Panc1 (cell line): ENCODE results near the gene SLC16A6. TPM values are rescaled to one million over a fixed set of nuclear protein-coding genes. Genes with fewer than 3 reads are reported as not detected.
"Not testable (repeated sequence)": the region's sequence is repeated elsewhere in the genome, so short reads cannot be mapped to it uniquely, and the experiment has no call there.

ENCODE experiments used
- ATAC-seq: fragments of 200-7000 bp; cut with Tn5 transposase; 2 replicates; pipeline ENCODE4 v1.9.1; 2020; ENCODE audit warnings: mild to moderate bottlenecking, moderate library complexity
- BruUV-seq: library from RNA; stranded (reverse); fragments of 400-500 nt; replicated peaks from 2 replicates; lab custom pipeline; 2021; lab: Mats Ljungman, UMichigan
- CTCF ChIA-PET: fragments of 300-600 bp; sonication (Branson Sonifier 250); formaldehyde crosslinking; loops from one replicate; lab custom pipeline; 2022; ENCODE audit warnings: antibody characterized with exemption; lab: Charles Lee
- POLR2A ChIA-PET: fragments of 300-600 bp; sonication (Branson Sonifier 250); formaldehyde crosslinking; loops from one replicate; lab custom pipeline; 2022; ENCODE audit warnings: antibody characterized with exemption; lab: Charles Lee
- DNase-seq: peaks from one replicate; pipeline ENCODE4 v3.0.0-alpha.2; 2010; ENCODE audit warnings: low read depth, low spot score
- H3K27ac ChIP-seq: 2 replicates; pipeline ENCODE4 v1.5.1; 2011; ENCODE audit warnings: mild to moderate bottlenecking, low read length, inconsistent platforms
- H3K27me3 ChIP-seq: fragments of 200-500 bp; sonication (Bioruptor generic); 2 replicates; pipeline ENCODE4 v1.6.0; 2014; ENCODE audit warnings: low read length, inconsistent platforms; ENCODE audit not compliant: control insufficient read depth, insufficient read depth
- H3K36me3 ChIP-seq: fragments of 200-500 bp; sonication (Bioruptor generic); 2 replicates; pipeline ENCODE4 v1.5.1; 2014; ENCODE audit warnings: inconsistent platforms, mild to moderate bottlenecking, low read length, moderate library complexity; ENCODE audit not compliant: control insufficient read depth, insufficient read depth
- H3K4me1 ChIP-seq: 2 replicates; pipeline ENCODE4 v1.5.1; 2011; ENCODE audit warnings: inconsistent platforms, mild to moderate bottlenecking, low read length, moderate library complexity; ENCODE audit not compliant: control insufficient read depth, insufficient read depth
- H3K4me3 ChIP-seq, 2 experiments: 2 replicates each; pipeline ENCODE4 v1.5.1; 2011 to 2012; ENCODE audit warnings: low read depth in 2 of 2, low read length in 2 of 2, mild to moderate bottlenecking in 2 of 2, inconsistent platforms in 1 of 2, moderate library complexity in 1 of 2
- H3K9me3 ChIP-seq: fragments of 200-500 bp; sonication (Bioruptor generic); 2 replicates; pipeline ENCODE4 v1.5.1; 2014; ENCODE audit warnings: low read depth, mild to moderate bottlenecking, inconsistent platforms, low read length, moderate library complexity; ENCODE audit not compliant: control insufficient read depth, insufficient read depth
- POLR2AphosphoS5 ChIP-seq: IDR thresholded peaks from 2 replicates; pipeline ENCODE4 v1.6.1; 2012; ENCODE audit warnings: mild to moderate bottlenecking, low read depth, low read length, moderate library complexity
- REST ChIP-seq, 2 experiments: IDR thresholded peaks; 2 replicates each; pipeline ENCODE4 v1.6.1; 2011 to 2012; ENCODE audit warnings: low read depth in 2 of 2, control low read depth in 1 of 2, low read length in 1 of 2, mild to moderate bottlenecking in 1 of 2, moderate library complexity in 1 of 2; ENCODE audit not compliant: insufficient read depth in 1 of 2
- SIN3A ChIP-seq: IDR thresholded peaks from 2 replicates; pipeline ENCODE4 v1.6.1; 2012; ENCODE audit warnings: low read depth, mild to moderate bottlenecking, low read length, moderate library complexity, borderline replicate concordance; ENCODE audit not compliant: insufficient read depth
- TCF7L2 ChIP-seq: IDR thresholded peaks from 2 replicates; pipeline ENCODE4 v1.6.1; 2011; ENCODE audit warnings: mild to moderate bottlenecking, low read depth, low read length, inconsistent platforms
- in situ Hi-C: cut with HindIII; loops from 2 replicates; pipeline ENCODE4 v1.10.0; 2016; ENCODE audit warnings: low sequenced_read_pairs, low pct_unique_long_range_greater_than_20kb
- intact Hi-C: fragments of 100-400 bp; cut with micrococcal nuclease; formaldehyde crosslinking; loops from one replicate; pipeline ENCODE4 v1.10.0; 2022; ENCODE audit not compliant: unreplicated experiment
- total RNA-seq: library from RNA; stranded (reverse); gene quantifications from one replicate; pipeline ENCODE4 v1.2.1, GENCODE V29; 2021; ENCODE audit not compliant: unreplicated experiment
- TF ChIP-seq, protein P1 (sequence below): fragments of 450-650 bp; IDR thresholded peaks from 2 replicates; pipeline ENCODE4 v1.5.1; 2017; ENCODE audit warnings: mild to moderate bottlenecking

SLC16A6 gene
- total RNA-seq, 1 experiment from 2014 or later, result 0.26 TPM

GRCh38 chr17:68229619-68230018, 61.3 kb downstream of the SLC16A6 start:
- TF ChIP-seq POLR2AphosphoS5 (no peak), REST (IDR thresholded peaks at IDR 0.05; ENCODE audit: insufficient read depth in 1 of 2, low read depth in 2 of 2, low read length in 1 of 2) (no peak)
- H3K4me3 ChIP-seq, result no peak overlapping the region
- H3K9me3 ChIP-seq, result no peaks in the 10 kb centered on the region
- DNase-seq (no peak), ATAC-seq (no peak)
- BruUV-seq, result no TSS peak
- no peaks in the 10 kb centered on the region for H3K27me3 ChIP-seq
- no peaks in the 10 kb centered on the region for H3K4me1 ChIP-seq
- ChIA-PET POLR2A (no interaction called here), CTCF (no interaction called here)
- intact Hi-C loops (no loop called here), in situ Hi-C loops (no loop called here)
- H3K36me3 ChIP-seq, result no peaks in the 10 kb centered on the region
- no peak overlapping the region for H3K27ac ChIP-seq

DNA sequence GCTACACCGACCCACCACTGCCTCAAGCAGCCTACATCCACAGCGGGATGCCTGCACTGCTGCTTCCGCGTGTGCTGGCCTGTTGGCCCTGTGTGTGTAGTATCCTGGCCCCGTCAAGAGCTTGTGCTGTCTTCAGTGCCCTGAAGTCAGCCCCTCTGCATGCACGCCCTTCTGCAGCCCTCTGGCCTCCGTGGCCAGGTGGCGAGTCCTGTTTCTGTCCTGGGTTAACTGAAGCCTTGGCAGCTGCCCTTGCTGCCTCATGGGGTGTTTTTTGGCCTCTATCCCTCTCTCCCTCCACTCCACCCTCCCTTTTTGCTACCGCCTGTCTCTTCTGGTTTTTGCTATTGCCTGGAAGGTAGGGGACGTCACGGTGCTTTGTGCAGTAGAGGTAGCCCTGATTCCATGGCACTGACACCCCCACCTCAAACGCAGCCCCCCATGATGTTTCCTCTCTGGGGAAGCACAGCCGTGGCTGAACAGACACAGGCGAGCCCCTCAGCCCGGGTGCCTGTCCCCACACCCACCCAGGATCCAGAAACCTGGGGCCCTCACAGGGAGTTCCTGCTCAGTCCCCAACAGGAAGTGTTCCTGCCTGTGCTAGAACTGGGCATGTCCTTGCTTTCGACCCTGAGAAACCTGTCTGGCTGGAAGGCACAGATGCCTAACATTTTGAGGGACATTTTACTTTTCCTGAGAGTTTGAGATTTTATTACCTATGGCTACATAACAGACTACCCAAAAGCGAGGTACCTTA, 61.9 kb downstream of the SLC16A6 start:
- Histone ChIP-seq H3K36me3 (no peaks in the 10 kb centered on the region), H3K27me3 (no peaks in the 10 kb centered on the region), H3K4me1 (no peaks in the 10 kb centered on the region), H3K27ac (no peak overlapping the region), H3K9me3 (no peaks in the 10 kb centered on the region), H3K4me3 (no peak overlapping the region)
- DNase-seq (no peak), ATAC-seq (no peak)
- TF ChIP-seq POLR2AphosphoS5, result no peak
- TF ChIP-seq TCF7L2, result no peak
- no peak for TF ChIP-seq REST (IDR thresholded peaks at IDR 0.05; ENCODE audit: insufficient read depth in 1 of 2, low read depth in 2 of 2, low read length in 1 of 2)
- TF ChIP-seq SIN3A, result no peak
- TF ChIP-seq, protein P1, sequence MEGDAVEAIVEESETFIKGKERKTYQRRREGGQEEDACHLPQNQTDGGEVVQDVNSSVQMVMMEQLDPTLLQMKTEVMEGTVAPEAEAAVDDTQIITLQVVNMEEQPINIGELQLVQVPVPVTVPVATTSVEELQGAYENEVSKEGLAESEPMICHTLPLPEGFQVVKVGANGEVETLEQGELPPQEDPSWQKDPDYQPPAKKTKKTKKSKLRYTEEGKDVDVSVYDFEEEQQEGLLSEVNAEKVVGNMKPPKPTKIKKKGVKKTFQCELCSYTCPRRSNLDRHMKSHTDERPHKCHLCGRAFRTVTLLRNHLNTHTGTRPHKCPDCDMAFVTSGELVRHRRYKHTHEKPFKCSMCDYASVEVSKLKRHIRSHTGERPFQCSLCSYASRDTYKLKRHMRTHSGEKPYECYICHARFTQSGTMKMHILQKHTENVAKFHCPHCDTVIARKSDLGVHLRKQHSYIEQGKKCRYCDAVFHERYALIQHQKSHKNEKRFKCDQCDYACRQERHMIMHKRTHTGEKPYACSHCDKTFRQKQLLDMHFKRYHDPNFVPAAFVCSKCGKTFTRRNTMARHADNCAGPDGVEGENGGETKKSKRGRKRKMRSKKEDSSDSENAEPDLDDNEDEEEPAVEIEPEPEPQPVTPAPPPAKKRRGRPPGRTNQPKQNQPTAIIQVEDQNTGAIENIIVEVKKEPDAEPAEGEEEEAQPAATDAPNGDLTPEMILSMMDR, result no peak
- POLR2A ChIA-PET, result no interaction called here
- CTCF ChIA-PET, result no interaction called here
- no TSS peak for BruUV-seq
- intact Hi-C loops, result no loop called here
- in situ Hi-C loops, result no loop called here

GRCh38 chr17:68228039-68228680, 62.8 kb downstream of the SLC16A6 start:
- DNase-seq, POLR2A ChIA-PET, H3K4me1 ChIP-seq, H3K36me3 ChIP-seq, ATAC-seq, H3K27me3 ChIP-seq, intact Hi-C loops, H3K4me3 ChIP-seq, in situ Hi-C loops, CTCF ChIA-PET, H3K27ac ChIP-seq, BruUV-seq, H3K9me3 ChIP-seq: not testable (repeated sequence)

DNA sequence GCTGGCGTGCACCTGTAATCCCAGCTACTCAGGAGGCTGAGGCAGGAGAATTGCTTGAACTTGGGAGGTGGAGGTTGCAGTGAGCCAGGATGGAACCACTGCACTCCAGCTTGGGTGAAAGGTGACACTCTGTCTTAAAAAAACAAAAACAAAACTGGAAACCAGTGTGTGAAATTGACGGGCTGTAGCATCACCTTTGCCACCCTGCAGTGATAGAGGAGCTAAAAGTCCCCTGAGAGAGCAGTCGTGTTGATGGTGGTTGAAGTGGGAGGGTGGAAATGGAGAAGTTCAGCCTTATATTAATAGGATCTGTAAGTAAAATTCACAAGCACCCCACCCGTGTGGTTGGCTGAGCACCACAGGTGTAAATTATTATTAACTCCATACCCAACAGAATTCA, 65.9 kb downstream of the SLC16A6 start:
- H3K27me3 ChIP-seq, H3K27ac ChIP-seq, DNase-seq, POLR2A ChIA-PET, ATAC-seq, H3K36me3 ChIP-seq, intact Hi-C loops, H3K4me3 ChIP-seq, in situ Hi-C loops, BruUV-seq, H3K9me3 ChIP-seq, CTCF ChIA-PET, H3K4me1 ChIP-seq: not testable (repeated sequence)
